SK-N-SH treated with all-trans-retinoic acid at 6 μM for 48 hours (cell line): ENCODE measurements around the gene BST1.

Source experiments
- ATAC-seq: fragments of 200-7000 bp; cut with Tn5 transposase; 3 replicates; pipeline ENCODE4 v1.9.1; 2020; ENCODE audit warnings: mild to moderate bottlenecking, moderate library complexity
- ARNTL ChIP-seq: fragments of 450-650 bp; formaldehyde crosslinking; IDR thresholded peaks from 2 replicates; pipeline ENCODE4 v1.5.0; 2020; ENCODE audit warnings: low read depth, mild to moderate bottlenecking, moderate library complexity, borderline replicate concordance
- BACH2 ChIP-seq: fragments of 250-450 bp; sonication (Bioruptor Pico); IDR thresholded peaks from 2 replicates; pipeline ENCODE4 v1.9.0; 2021; ENCODE audit warnings: mild to moderate bottlenecking, borderline replicate concordance
- CREB5 ChIP-seq: fragments of 250-450 bp; sonication (Bioruptor Pico); IDR thresholded peaks from 2 replicates; pipeline ENCODE4 v1.5.1; 2020; ENCODE audit warnings: low read depth, mild to moderate bottlenecking, moderate library complexity
- CSDC2 ChIP-seq: fragments of 250-450 bp; sonication (Bioruptor Pico); IDR thresholded peaks from 2 replicates; pipeline ENCODE4 v1.5.0; 2020; ENCODE audit warnings: mild to moderate bottlenecking, moderate library complexity
- CSRNP3 ChIP-seq: fragments of 250-450 bp; sonication (Bioruptor Pico); IDR thresholded peaks from 2 replicates; pipeline ENCODE4 v1.5.1; 2021; ENCODE audit warnings: mild to moderate bottlenecking, moderate library complexity
- ESRRG ChIP-seq: fragments of 250-450 bp; sonication (Bioruptor Pico); IDR thresholded peaks from 2 replicates; pipeline ENCODE4 v1.6.1; 2021; ENCODE audit warnings: mild to moderate bottlenecking
- ISL1 ChIP-seq: fragments of 250-450 bp; sonication (Bioruptor Pico); IDR thresholded peaks from 2 replicates; pipeline ENCODE4 v2.1.2; 2022; ENCODE audit warnings: mild to moderate bottlenecking, moderate library complexity
- OSR1 ChIP-seq: fragments of 250-450 bp; sonication (Bioruptor Pico); IDR thresholded peaks from 2 replicates; pipeline ENCODE4 v1.8.0; 2022; ENCODE audit warnings: moderate library complexity, mild to moderate bottlenecking, inconsistent platforms
- PPARA ChIP-seq: fragments of 250-450 bp; sonication (Bioruptor Pico); IDR thresholded peaks from 2 replicates; pipeline ENCODE4 v1.5.0; 2020; ENCODE audit warnings: mild to moderate bottlenecking, borderline replicate concordance
- SNAI2 ChIP-seq: fragments of 250-450 bp; sonication (Bioruptor Pico); IDR thresholded peaks from 2 replicates; pipeline ENCODE4 v1.5.0; 2020; ENCODE audit warnings: mild to moderate bottlenecking, moderate library complexity
- TCF4 ChIP-seq: fragments of 250-450 bp; sonication (Bioruptor Pico); IDR thresholded peaks from 2 replicates; pipeline ENCODE4 v1.8.0; 2021; ENCODE audit warnings: mild to moderate bottlenecking, moderate library complexity, borderline replicate concordance
- TOX ChIP-seq: fragments of 250-450 bp; sonication (Bioruptor Pico); IDR thresholded peaks from 2 replicates; pipeline ENCODE4 v1.8.0; 2021; ENCODE audit warnings: mild to moderate bottlenecking, moderate library complexity, borderline replicate concordance
- TSHZ2 ChIP-seq: fragments of 250-450 bp; sonication (Bioruptor Pico); IDR thresholded peaks from 2 replicates; pipeline ENCODE4 v1.5.0; 2020; ENCODE audit warnings: mild to moderate bottlenecking, moderate library complexity
- ZC3H10 ChIP-seq: fragments of 250-450 bp; sonication (Bioruptor Pico); IDR thresholded peaks from 2 replicates; pipeline ENCODE4 v1.5.1; 2021; ENCODE audit warnings: mild to moderate bottlenecking, moderate library complexity
- ZFP3 ChIP-seq: fragments of 250-450 bp; sonication (Bioruptor Pico); IDR thresholded peaks from 2 replicates; pipeline ENCODE4 v1.5.0; 2020; ENCODE audit warnings: mild to moderate bottlenecking, moderate library complexity
- ZFP30 ChIP-seq: fragments of 450-650 bp; formaldehyde crosslinking; IDR thresholded peaks from 2 replicates; pipeline ENCODE4 v1.5.0; 2022; ENCODE audit warnings: mild to moderate bottlenecking, moderate library complexity
- ZNF565 ChIP-seq: fragments of 450-650 bp; formaldehyde crosslinking; conservative IDR thresholded peaks from 2 replicates; pipeline ENCODE4 v1.5.0; 2020; ENCODE audit warnings: low read depth, mild to moderate bottlenecking, moderate library complexity
- ZNF70 ChIP-seq: fragments of 450-650 bp; formaldehyde crosslinking; IDR thresholded peaks from 2 replicates; pipeline ENCODE4 v1.5.0; 2020; ENCODE audit warnings: mild to moderate bottlenecking, moderate library complexity
- ZNF8 ChIP-seq: fragments of 450-650 bp; formaldehyde crosslinking; IDR thresholded peaks from 2 replicates; pipeline ENCODE4 v1.5.0; 2020; ENCODE audit warnings: mild to moderate bottlenecking, moderate library complexity
- TF ChIP-seq, protein P1 (sequence below): fragments of 250-450 bp; sonication (Bioruptor Pico); IDR thresholded peaks from 2 replicates; pipeline ENCODE4 v1.8.0; 2020; ENCODE audit warnings: mild to moderate bottlenecking, moderate library complexity, borderline replicate concordance
- TF ChIP-seq, protein P2 (sequence below): fragments of 250-450 bp; sonication (Bioruptor Pico); IDR thresholded peaks from 2 replicates; pipeline ENCODE4 v1.8.0; 2021; ENCODE audit warnings: low read depth, mild to moderate bottlenecking, moderate library complexity, borderline replicate concordance

The BST1 gene

DNA sequence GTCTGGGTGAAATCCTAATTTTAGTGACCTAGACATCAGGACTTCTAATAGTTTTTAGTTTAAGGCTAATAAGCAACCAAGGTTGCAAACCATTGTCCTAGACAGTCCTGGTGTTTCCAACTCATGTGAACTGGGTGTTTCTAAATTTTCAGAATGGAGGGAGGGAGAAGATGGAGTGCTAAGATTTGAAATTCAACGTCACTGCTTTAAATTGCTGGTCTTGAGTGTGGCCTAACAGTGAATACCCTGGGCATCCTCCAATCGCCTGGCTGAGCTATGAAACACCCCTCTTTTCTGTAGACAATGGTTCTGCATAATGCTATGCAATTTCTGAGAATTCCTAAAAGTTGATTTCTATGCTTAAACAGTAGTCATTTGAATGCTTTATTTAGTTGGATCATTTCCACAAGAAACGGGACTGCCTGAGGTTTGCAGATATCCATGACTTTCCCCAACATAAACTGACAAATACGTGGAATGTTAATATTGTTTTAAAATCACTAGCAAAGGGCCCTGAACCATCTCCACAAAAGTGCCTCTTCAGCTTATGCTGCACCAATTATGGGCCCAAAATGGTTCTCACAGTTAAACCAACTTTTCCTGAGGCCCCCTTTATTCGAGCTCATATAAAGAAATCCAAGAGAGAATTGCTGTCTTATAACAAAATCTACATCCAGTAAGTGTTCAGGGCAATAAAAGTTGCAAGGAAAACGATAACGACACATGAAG, 48.8 kb upstream of the BST1 start:
- TF ChIP-seq ZNF565 (CRISPR knock-in tag): no peak
- TF ChIP-seq CSRNP3: no peak
- no peak for TF ChIP-seq TCF4 (CRISPR knock-in tag)
- no peak for TF ChIP-seq CREB5 (CRISPR knock-in tag)
- TF ChIP-seq SNAI2 (CRISPR knock-in tag): no peak
- TF ChIP-seq, protein P1, sequence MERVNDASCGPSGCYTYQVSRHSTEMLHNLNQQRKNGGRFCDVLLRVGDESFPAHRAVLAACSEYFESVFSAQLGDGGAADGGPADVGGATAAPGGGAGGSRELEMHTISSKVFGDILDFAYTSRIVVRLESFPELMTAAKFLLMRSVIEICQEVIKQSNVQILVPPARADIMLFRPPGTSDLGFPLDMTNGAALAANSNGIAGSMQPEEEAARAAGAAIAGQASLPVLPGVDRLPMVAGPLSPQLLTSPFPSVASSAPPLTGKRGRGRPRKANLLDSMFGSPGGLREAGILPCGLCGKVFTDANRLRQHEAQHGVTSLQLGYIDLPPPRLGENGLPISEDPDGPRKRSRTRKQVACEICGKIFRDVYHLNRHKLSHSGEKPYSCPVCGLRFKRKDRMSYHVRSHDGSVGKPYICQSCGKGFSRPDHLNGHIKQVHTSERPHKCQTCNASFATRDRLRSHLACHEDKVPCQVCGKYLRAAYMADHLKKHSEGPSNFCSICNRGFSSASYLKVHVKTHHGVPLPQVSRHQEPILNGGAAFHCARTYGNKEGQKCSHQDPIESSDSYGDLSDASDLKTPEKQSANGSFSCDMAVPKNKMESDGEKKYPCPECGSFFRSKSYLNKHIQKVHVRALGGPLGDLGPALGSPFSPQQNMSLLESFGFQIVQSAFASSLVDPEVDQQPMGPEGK (CRISPR knock-in tag): no peak
- no peak for TF ChIP-seq TOX
- TF ChIP-seq OSR1: no peak
- no peak for TF ChIP-seq ISL1 (CRISPR knock-in tag)
- TF ChIP-seq, protein P2, sequence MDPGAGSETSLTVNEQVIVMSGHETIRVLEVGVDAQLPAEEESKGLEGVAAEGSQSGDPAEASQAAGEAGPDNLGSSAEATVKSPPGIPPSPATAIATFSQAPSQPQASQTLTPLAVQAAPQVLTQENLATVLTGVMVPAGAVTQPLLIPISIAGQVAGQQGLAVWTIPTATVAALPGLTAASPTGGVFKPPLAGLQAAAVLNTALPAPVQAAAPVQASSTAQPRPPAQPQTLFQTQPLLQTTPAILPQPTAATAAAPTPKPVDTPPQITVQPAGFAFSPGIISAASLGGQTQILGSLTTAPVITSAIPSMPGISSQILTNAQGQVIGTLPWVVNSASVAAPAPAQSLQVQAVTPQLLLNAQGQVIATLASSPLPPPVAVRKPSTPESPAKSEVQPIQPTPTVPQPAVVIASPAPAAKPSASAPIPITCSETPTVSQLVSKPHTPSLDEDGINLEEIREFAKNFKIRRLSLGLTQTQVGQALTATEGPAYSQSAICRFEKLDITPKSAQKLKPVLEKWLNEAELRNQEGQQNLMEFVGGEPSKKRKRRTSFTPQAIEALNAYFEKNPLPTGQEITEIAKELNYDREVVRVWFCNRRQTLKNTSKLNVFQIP (CRISPR knock-in tag): no peak
- no peak for TF ChIP-seq ZNF70 (CRISPR knock-in tag)
- TF ChIP-seq TSHZ2 (CRISPR knock-in tag): no peak
- TF ChIP-seq CSDC2 (CRISPR knock-in tag): no peak
- no peak for TF ChIP-seq PPARA (CRISPR knock-in tag)
- TF ChIP-seq ZFP3 (CRISPR knock-in tag): no peak
- no peak for TF ChIP-seq ARNTL (CRISPR knock-in tag)
- TF ChIP-seq ESRRG (CRISPR knock-in tag): no peak
- no peak for TF ChIP-seq BACH2 (CRISPR knock-in tag)
- no peak for TF ChIP-seq ZC3H10 (CRISPR knock-in tag)
- peak; percentile 80 for ATAC-seq

GRCh38 chr4:15654593-15655222, 48.2 kb upstream of the BST1 start:
- ATAC-seq: peak; percentile 63
- TF ChIP-seq CSRNP3: no peak
- TF ChIP-seq ARNTL (CRISPR knock-in tag): no peak
- TF ChIP-seq ZNF565 (CRISPR knock-in tag): no peak
- TF ChIP-seq ZC3H10 (CRISPR knock-in tag): no peak
- TF ChIP-seq CREB5 (CRISPR knock-in tag): no peak
- TF ChIP-seq ZFP30 (CRISPR knock-in tag): no peak
- no peak for TF ChIP-seq ZNF8 (CRISPR knock-in tag)
- no peak for TF ChIP-seq ZFP3 (CRISPR knock-in tag)
